Activated CD8-positive, alpha-beta memory T cell treated with anti-CD3 and anti-CD28 coated beads, Interleukin-2, amount 50 U/mL, for 1 hour (primary cell): ENCODE data around the gene SH3BP4.

Experiments
- DNase-seq: peaks from one replicate; pipeline ENCODE4 v3.0.0-alpha.2; 2020; ENCODE audit errors: extremely low read depth

The SH3BP4 gene

GRCh38 chr2:234983011-234983726, 31.4 kb downstream of the SH3BP4 start:
- no peak for DNase-seq

GRCh38 chr2:234985608-234986245, 33.9 kb downstream of the SH3BP4 start:
- no peak for DNase-seq

GRCh38 chr2:234986390-234986789, 34.6 kb downstream of the SH3BP4 start:
- DNase-seq, result no peak

GRCh38 chr2:234986876-234987720, 35.3 kb downstream of the SH3BP4 start:
- DNase-seq, result no peak

GRCh38 chr2:234987754-234988153, 35.9 kb downstream of the SH3BP4 start:
- no peak for DNase-seq

- DNase-seq, result no peak
These were observed 36.7 kb downstream of the SH3BP4 start for GRCh38 chr2:234988491-234988890.

DNA sequence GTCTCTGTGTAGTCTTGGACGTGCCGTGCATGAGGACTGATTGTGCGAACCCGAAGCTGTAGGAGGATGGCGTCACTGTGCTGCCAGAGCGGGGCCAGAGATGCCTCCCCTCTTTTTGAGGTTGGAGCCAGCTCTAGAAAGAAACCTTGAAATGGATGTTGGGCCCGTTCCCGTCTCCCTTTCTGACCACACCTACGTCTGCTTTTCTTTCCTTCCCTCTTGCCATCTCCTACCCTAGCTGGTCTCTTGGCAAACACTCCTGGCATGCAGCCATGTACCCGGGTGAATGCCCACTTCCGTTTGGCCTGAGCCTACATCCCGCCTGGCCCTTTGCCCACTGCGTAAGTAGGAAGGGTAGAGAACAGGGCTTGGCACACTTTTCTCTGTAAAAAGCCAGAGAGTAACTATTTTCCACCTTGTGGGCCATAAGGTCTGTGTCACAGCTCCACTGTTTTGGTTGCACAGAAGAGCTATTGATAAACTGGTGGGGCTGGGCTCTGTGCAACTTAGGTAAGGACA, 37.4 kb downstream of the SH3BP4 start:
- DNase-seq, result no peak

- DNase-seq, result no peak
These were observed 38.5 kb downstream of the SH3BP4 start for GRCh38 chr2:234990300-234990699.

DNA sequence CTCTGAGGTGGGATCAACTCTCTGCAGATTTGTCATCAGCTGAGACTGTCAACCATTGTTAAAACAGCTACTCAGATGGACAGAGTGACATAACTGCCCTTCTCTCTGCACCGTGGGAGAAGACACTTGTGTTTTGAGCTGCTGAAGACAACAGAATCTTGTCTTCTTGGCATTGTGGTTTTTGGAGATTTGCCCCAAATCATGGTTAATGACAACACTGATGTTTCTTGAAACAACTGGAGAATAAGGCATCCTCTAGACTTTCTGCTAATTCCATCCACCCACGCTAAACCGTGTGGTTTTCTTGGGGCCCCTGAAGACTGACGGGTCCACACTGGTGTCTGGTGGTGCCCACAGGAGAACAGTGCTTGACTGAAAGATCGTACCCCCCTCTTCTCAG, 39.5 kb downstream of the SH3BP4 start:
- DNase-seq, result no peak

GRCh38 chr2:234991793-234992192, 40.0 kb downstream of the SH3BP4 start:
- no peak for DNase-seq

- no peak for DNase-seq
These were observed 40.4 kb downstream of the SH3BP4 start for GRCh38 chr2:234992196-234992595.

- no peak for DNase-seq
These were observed 41.0 kb downstream of the SH3BP4 start for GRCh38 chr2:234992624-234993349.

GRCh38 chr2:234993541-234993981, 41.7 kb downstream of the SH3BP4 start:
- no peak for DNase-seq

- DNase-seq, result no peak
These were observed 42.9 kb downstream of the SH3BP4 start for GRCh38 chr2:234994438-234995321.

- DNase-seq, result no peak
These were observed 43.7 kb downstream of the SH3BP4 start for GRCh38 chr2:234995332-234996068.

GRCh38 chr2:234996069-234996940, 44.5 kb downstream of the SH3BP4 start:
- DNase-seq, result no peak

DNA sequence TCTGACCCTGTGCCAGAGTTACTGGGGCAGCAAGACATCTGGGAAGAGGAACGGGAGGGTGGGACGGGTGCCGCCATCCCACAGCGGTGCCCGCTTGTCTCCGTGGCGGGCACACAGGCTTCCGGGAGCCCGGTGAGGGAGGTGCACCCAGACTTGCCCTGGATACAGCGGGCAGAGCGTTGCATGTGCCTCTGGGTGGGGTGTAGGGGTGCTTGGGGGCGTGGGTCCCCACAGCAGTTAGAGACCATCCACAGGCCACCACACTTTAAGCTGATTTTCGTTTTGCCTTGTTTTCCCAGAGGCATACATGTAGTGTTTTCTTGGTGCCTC, 45.1 kb downstream of the SH3BP4 start:
- DNase-seq, result no peak

GRCh38 chr2:234997389-234997788, 45.6 kb downstream of the SH3BP4 start:
- DNase-seq, result no peak
